Skeletal muscle tissue (tissue), 4 donors: Measurements from ENCODE around the gene SNCAIP. TPM values are rescaled to one million over a fixed set of nuclear protein-coding genes. Genes with fewer than 3 reads are reported as not detected.
"Not testable (repeated sequence)": the region's sequence is repeated elsewhere in the genome, so short reads cannot be mapped to it uniquely, and the experiment has no call there.

Source experiments
- H3K27ac ChIP-seq: one replicate; pipeline ENCODE4 v1.7.0; 2013; ENCODE audit warnings: mild to moderate bottlenecking, low read depth, low read length, inconsistent platforms
- H3K27me3 ChIP-seq, 3 donors: one replicate each; pipeline ENCODE4 v1.7.0; 2013; ENCODE audit warnings: low read length in 3 of 3; ENCODE audit not compliant: control insufficient read depth in 3 of 3, insufficient read depth in 3 of 3
- H3K36me3 ChIP-seq, 3 donors: one replicate each; pipeline ENCODE4 v1.7.0; 2013; ENCODE audit warnings: low read length in 3 of 3; ENCODE audit not compliant: control insufficient read depth in 3 of 3, insufficient read depth in 3 of 3
- H3K4me1 ChIP-seq, 3 donors: one replicate each; pipeline ENCODE4 v1.7.0; 2013; ENCODE audit warnings: low read length in 3 of 3, mild to moderate bottlenecking in 3 of 3; ENCODE audit not compliant: control insufficient read depth in 3 of 3, insufficient read depth in 3 of 3
- H3K4me3 ChIP-seq, 3 donors: one replicate each; pipeline ENCODE4 v1.7.0; 2013; ENCODE audit warnings: low read length in 3 of 3
- H3K9ac ChIP-seq, 3 donors: one replicate each; pipeline ENCODE4 v1.7.0; 2013; ENCODE audit warnings: low read length in 3 of 3, mild to moderate bottlenecking in 3 of 3, moderate library complexity in 2 of 3, low read depth in 1 of 3
- H3K9me3 ChIP-seq, 3 donors: one replicate each; pipeline ENCODE4 v1.7.0; 2013; ENCODE audit warnings: low read length in 3 of 3; ENCODE audit not compliant: control insufficient read depth in 3 of 3
- total RNA-seq: library from RNA; depleted of rRNA; stranded (reverse); fragments of >200 nt; gene quantifications from one replicate; pipeline ENCODE4 v1.2.3, GENCODE V29; 2014
- donor health status: Osteomylitis.

SNCAIP gene
- total RNA-seq, 1 donor from 2014 or later, result 6.8 TPM

GRCh38 chr5:122332599-122333555, 20.8 kb downstream of the SNCAIP start:
- no peaks in the 10 kb centered on the region for H3K4me1 ChIP-seq
- no peak overlapping the region for H3K27ac ChIP-seq
- H3K36me3 ChIP-seq, result no peaks in the 10 kb centered on the region
- H3K27me3 ChIP-seq, result no peaks in the 10 kb centered on the region
- H3K9ac ChIP-seq, result no peak overlapping the region
- no peak overlapping the region for H3K4me3 ChIP-seq
- H3K9me3 ChIP-seq, result no peaks in the 10 kb centered on the region

- Histone ChIP-seq H3K36me3 (no peaks in the 10 kb centered on the region), H3K9me3 (no peaks in the 10 kb centered on the region), H3K27me3 (no peaks in the 10 kb centered on the region), H3K4me1 (no peaks in the 10 kb centered on the region), H3K4me3 (no peak overlapping the region), H3K27ac (no peak overlapping the region), H3K9ac (no peak overlapping the region)
These were observed 21.5 kb downstream of the SNCAIP start for GRCh38 chr5:122333564-122333963.

GRCh38 chr5:122339591-122339990, 27.6 kb downstream of the SNCAIP start:
- Histone ChIP-seq H3K27ac (no peak overlapping the region), H3K4me3 (no peak overlapping the region), H3K36me3 (no peaks in the 10 kb centered on the region), H3K9ac (no peak overlapping the region), H3K9me3 (no peaks in the 10 kb centered on the region), H3K27me3 (no peaks in the 10 kb centered on the region), H3K4me1 (no peaks in the 10 kb centered on the region)

- Histone ChIP-seq H3K4me3 (no peak overlapping the region), H3K27ac (no peak overlapping the region), H3K27me3 (no peaks in the 10 kb centered on the region), H3K9ac (no peak overlapping the region), H3K36me3 (no peaks in the 10 kb centered on the region), H3K4me1 (no peaks in the 10 kb centered on the region), H3K9me3 (no peaks in the 10 kb centered on the region)
These were observed 29.1 kb downstream of the SNCAIP start for GRCh38 chr5:122341087-122341486.

- H3K4me3 ChIP-seq, result no peak overlapping the region
- no peaks in the 10 kb centered on the region for H3K36me3 ChIP-seq
- H3K9ac ChIP-seq, result no peak overlapping the region
- H3K9me3 ChIP-seq, result no peaks in the 10 kb centered on the region
- H3K27ac ChIP-seq, result no peak overlapping the region
- no peaks in the 10 kb centered on the region for H3K27me3 ChIP-seq
- H3K4me1 ChIP-seq, result no peaks in the 10 kb centered on the region
These were observed 30.2 kb downstream of the SNCAIP start for GRCh38 chr5:122342256-122342655.

GRCh38 chr5:122346897-122347581, 35.0 kb downstream of the SNCAIP start:
- H3K36me3 ChIP-seq, result no peaks in the 10 kb centered on the region
- H3K9ac ChIP-seq, result no peak overlapping the region
- H3K27ac ChIP-seq, result no peak overlapping the region
- H3K9me3 ChIP-seq, result no peaks in the 10 kb centered on the region
- no peaks in the 10 kb centered on the region for H3K4me1 ChIP-seq
- no peaks in the 10 kb centered on the region for H3K27me3 ChIP-seq
- H3K4me3 ChIP-seq, result no peak overlapping the region

- no peaks in the 10 kb centered on the region for H3K4me1 ChIP-seq
- H3K9me3 ChIP-seq, result no peaks in the 10 kb centered on the region
- no peaks in the 10 kb centered on the region for H3K36me3 ChIP-seq
- no peak overlapping the region for H3K4me3 ChIP-seq
- no peak overlapping the region for H3K27ac ChIP-seq
- H3K9ac ChIP-seq, result no peak overlapping the region
- H3K27me3 ChIP-seq, result no peaks in the 10 kb centered on the region
These were observed 38.5 kb downstream of the SNCAIP start for GRCh38 chr5:122350496-122350895.

GRCh38 chr5:122351416-122352157, 39.5 kb downstream of the SNCAIP start:
- H3K4me1 ChIP-seq, result no peaks in the 10 kb centered on the region
- no peak overlapping the region for H3K9ac ChIP-seq
- H3K27ac ChIP-seq, result no peak overlapping the region
- no peaks in the 10 kb centered on the region for H3K9me3 ChIP-seq
- no peak overlapping the region for H3K4me3 ChIP-seq
- H3K27me3 ChIP-seq, result no peaks in the 10 kb centered on the region
- no peaks in the 10 kb centered on the region for H3K36me3 ChIP-seq

GRCh38 chr5:122352331-122352730, 40.3 kb downstream of the SNCAIP start:
- Histone ChIP-seq H3K4me3 (no peak overlapping the region), H3K9me3 (no peaks in the 10 kb centered on the region), H3K9ac (no peak overlapping the region), H3K4me1 (no peaks in the 10 kb centered on the region), H3K27ac (no peak overlapping the region), H3K36me3 (no peaks in the 10 kb centered on the region), H3K27me3 (no peaks in the 10 kb centered on the region)

- H3K27ac ChIP-seq, result not testable (repeated sequence)
These were observed 41.3 kb downstream of the SNCAIP start for GRCh38 chr5:122353361-122353760.

More at GRCh38 chr5:122353361-122353760, 41.3 kb downstream of the SNCAIP start:
- H3K9me3 ChIP-seq, H3K27me3 ChIP-seq, H3K4me3 ChIP-seq, H3K36me3 ChIP-seq, H3K9ac ChIP-seq, H3K4me1 ChIP-seq: not testable (repeated sequence)
